Mucosa of stomach (tissue), 1 donor: ENCODE data around the gene CCR4.
"Not testable (repeated sequence)": the region's sequence is repeated elsewhere in the genome, so short reads cannot be mapped to it uniquely, and the experiment has no call there.

Experiments used
- H3K27me3 ChIP-seq: one replicate; pipeline ENCODE4 v1.7.0; 2013; ENCODE audit warnings: mild to moderate bottlenecking, low read length; ENCODE audit not compliant: control insufficient read depth, insufficient read depth
- H3K36me3 ChIP-seq: one replicate; pipeline ENCODE4 v1.7.0; 2013; ENCODE audit warnings: low read length; ENCODE audit not compliant: control insufficient read depth, insufficient read depth
- H3K4me1 ChIP-seq: one replicate; pipeline ENCODE4 v1.7.0; 2013; ENCODE audit warnings: mild to moderate bottlenecking, low read length; ENCODE audit not compliant: control insufficient read depth, insufficient read depth
- H3K4me3 ChIP-seq: one replicate; pipeline ENCODE4 v1.7.0; 2013; ENCODE audit warnings: low read length
- H3K9ac ChIP-seq: one replicate; pipeline ENCODE4 v1.7.0; 2013; ENCODE audit warnings: mild to moderate bottlenecking, low read length, moderate library complexity
- H3K9me3 ChIP-seq: one replicate; pipeline ENCODE4 v1.7.0; 2013; ENCODE audit warnings: mild to moderate bottlenecking, low read length, moderate library complexity; ENCODE audit not compliant: control insufficient read depth
- donor health status: Pancreatic carcinoma.

The CCR4 gene

GRCh38 chr3:32969656-32970055 lies 18.2 kb downstream of the CCR4 start:
- Histone ChIP-seq H3K4me1 (peaks cover 5% of the 10 kb centered on the region), H3K9ac (no peak overlapping the region), H3K9me3 (no peaks in the 10 kb centered on the region), H3K27me3 (no peaks in the 10 kb centered on the region), H3K36me3 (no peaks in the 10 kb centered on the region), H3K4me3 (no peak overlapping the region)

- not testable (repeated sequence) for H3K4me1 ChIP-seq, H3K36me3 ChIP-seq, H3K9me3 ChIP-seq, H3K27me3 ChIP-seq, H3K9ac ChIP-seq, H3K4me3 ChIP-seq
Observed at GRCh38 chr3:32971291-32971690, 19.8 kb downstream of the CCR4 start.

GRCh38 chr3:32972482-32973146 lies 21.2 kb downstream of the CCR4 start:
- H3K9ac ChIP-seq, result no peak overlapping the region
- H3K4me1 ChIP-seq, result peaks cover 5% of the 10 kb centered on the region
- H3K36me3 ChIP-seq, result no peaks in the 10 kb centered on the region
- no peaks in the 10 kb centered on the region for H3K9me3 ChIP-seq
- no peaks in the 10 kb centered on the region for H3K27me3 ChIP-seq
- H3K4me3 ChIP-seq, result no peak overlapping the region

- Histone ChIP-seq H3K4me1 (peaks cover 5% of the 10 kb centered on the region), H3K4me3 (no peak overlapping the region), H3K27me3 (no peaks in the 10 kb centered on the region), H3K36me3 (no peaks in the 10 kb centered on the region), H3K9ac (no peak overlapping the region), H3K9me3 (no peaks in the 10 kb centered on the region)
Observed at GRCh38 chr3:32973982-32974381, 22.5 kb downstream of the CCR4 start.

GRCh38 chr3:32975891-32976595 lies 24.6 kb downstream of the CCR4 start:
- Histone ChIP-seq H3K36me3 (no peaks in the 10 kb centered on the region), H3K4me1 (no peaks in the 10 kb centered on the region), H3K27me3 (no peaks in the 10 kb centered on the region), H3K9ac (no peak overlapping the region), H3K9me3 (no peaks in the 10 kb centered on the region), H3K4me3 (no peak overlapping the region)

- Histone ChIP-seq H3K9ac (no peak overlapping the region), H3K4me3 (no peak overlapping the region), H3K9me3 (no peaks in the 10 kb centered on the region), H3K36me3 (no peaks in the 10 kb centered on the region), H3K27me3 (no peaks in the 10 kb centered on the region), H3K4me1 (no peaks in the 10 kb centered on the region)
Observed at GRCh38 chr3:32977861-32978260, 26.4 kb downstream of the CCR4 start.

- H3K4me3 ChIP-seq, result no peak overlapping the region
- H3K9ac ChIP-seq, result no peak overlapping the region
- no peaks in the 10 kb centered on the region for H3K9me3 ChIP-seq
- H3K4me1 ChIP-seq, result no peaks in the 10 kb centered on the region
- H3K36me3 ChIP-seq, result no peaks in the 10 kb centered on the region
- H3K27me3 ChIP-seq, result no peaks in the 10 kb centered on the region
Observed at GRCh38 chr3:32978331-32978730, 26.9 kb downstream of the CCR4 start.

GRCh38 chr3:32983124-32983523 lies 31.7 kb downstream of the CCR4 start:
- Histone ChIP-seq H3K4me3 (no peak overlapping the region), H3K9ac (no peak overlapping the region), H3K4me1 (no peaks in the 10 kb centered on the region), H3K36me3 (no peaks in the 10 kb centered on the region), H3K9me3 (no peaks in the 10 kb centered on the region), H3K27me3 (no peaks in the 10 kb centered on the region)

- not testable (repeated sequence) for H3K9ac ChIP-seq, H3K9me3 ChIP-seq, H3K27me3 ChIP-seq, H3K4me3 ChIP-seq, H3K36me3 ChIP-seq, H3K4me1 ChIP-seq
Observed at GRCh38 chr3:32984918-32985317, 33.5 kb downstream of the CCR4 start.

GRCh38 chr3:32989171-32989570 lies 37.7 kb downstream of the CCR4 start:
- H3K36me3 ChIP-seq, result no peaks in the 10 kb centered on the region
- no peak overlapping the region for H3K4me3 ChIP-seq
- no peaks in the 10 kb centered on the region for H3K4me1 ChIP-seq
- no peak overlapping the region for H3K9ac ChIP-seq
- H3K27me3 ChIP-seq, result no peaks in the 10 kb centered on the region
- no peaks in the 10 kb centered on the region for H3K9me3 ChIP-seq

- Histone ChIP-seq H3K9ac (no peak overlapping the region), H3K27me3 (no peaks in the 10 kb centered on the region)
Observed at GRCh38 chr3:32990116-32990515, 38.7 kb downstream of the CCR4 start.

GRCh38 chr3:32991781-32992180 lies 40.3 kb downstream of the CCR4 start:
- no peaks in the 10 kb centered on the region for H3K9me3 ChIP-seq

More at GRCh38 chr3:32990116-32990515, 38.7 kb downstream of the CCR4 start:
- no peaks in the 10 kb centered on the region for H3K36me3 ChIP-seq
- H3K9me3 ChIP-seq, result no peaks in the 10 kb centered on the region
- H3K4me3 ChIP-seq, result no peak overlapping the region
- no peaks in the 10 kb centered on the region for H3K4me1 ChIP-seq

More at GRCh38 chr3:32991781-32992180, 40.3 kb downstream of the CCR4 start:
- Histone ChIP-seq H3K9ac (no peak overlapping the region), H3K4me3 (no peak overlapping the region), H3K4me1 (no peaks in the 10 kb centered on the region), H3K27me3 (no peaks in the 10 kb centered on the region), H3K36me3 (no peaks in the 10 kb centered on the region)
